GM19438 (cell line): ENCODE results near the gene TBPL1.

Source experiments
- ATAC-seq: cut with Tn5 transposase; IDR thresholded peaks from one replicate; pipeline ENCODE4 v1.9.1; 2021; ENCODE audit warnings: low read depth; ENCODE audit not compliant: unreplicated experiment

TBPL1 gene

GRCh38 chr6:134000443-134000842, 47.4 kb downstream of the TBPL1 start:
- no peak for ATAC-seq

GRCh38 chr6:134002821-134003220, 49.8 kb downstream of the TBPL1 start:
- no peak for ATAC-seq

GRCh38 chr6:134003542-134003951, 50.5 kb downstream of the TBPL1 start:
- no peak for ATAC-seq

GRCh38 chr6:134004714-134005113, 51.7 kb downstream of the TBPL1 start:
- no peak for ATAC-seq

- no peak for ATAC-seq
Observed at GRCh38 chr6:134005800-134006199, 52.8 kb downstream of the TBPL1 start.

- ATAC-seq = no peak
Observed at GRCh38 chr6:134007077-134007476, 54.1 kb downstream of the TBPL1 start.

GRCh38 chr6:134009876-134010275, 56.9 kb downstream of the TBPL1 start:
- ATAC-seq = no peak

- no peak for ATAC-seq
Observed at GRCh38 chr6:134010400-134010799, 57.4 kb downstream of the TBPL1 start.

- ATAC-seq = no peak
Observed at GRCh38 chr6:134010974-134011373, 58.0 kb downstream of the TBPL1 start.

- no peak for ATAC-seq
Observed at GRCh38 chr6:134014588-134015137, 61.6 kb downstream of the TBPL1 start.

GRCh38 chr6:134015719-134016557, 62.9 kb downstream of the TBPL1 start:
- no peak for ATAC-seq

- no peak for ATAC-seq
Observed at GRCh38 chr6:134016558-134016814, 63.5 kb downstream of the TBPL1 start.

GRCh38 chr6:134020071-134020470, 67.0 kb downstream of the TBPL1 start:
- ATAC-seq = no peak

GRCh38 chr6:134020543-134020942, 67.5 kb downstream of the TBPL1 start:
- no peak for ATAC-seq

GRCh38 chr6:134020968-134021367, 67.9 kb downstream of the TBPL1 start:
- no peak for ATAC-seq

- no peak for ATAC-seq
Observed at GRCh38 chr6:134021396-134022122, 68.5 kb downstream of the TBPL1 start.

GRCh38 chr6:134022650-134023049, 69.6 kb downstream of the TBPL1 start:
- no peak for ATAC-seq

GRCh38 chr6:134026597-134026996, 73.6 kb downstream of the TBPL1 start:
- no peak for ATAC-seq

GRCh38 chr6:134028438-134028837, 75.4 kb downstream of the TBPL1 start:
- ATAC-seq = no peak

GRCh38 chr6:134029495-134030455, 76.8 kb downstream of the TBPL1 start:
- no peak for ATAC-seq
